Measurements from ENCODE around the gene PLEKHN1. TPM values are rescaled to one million over a fixed set of nuclear protein-coding genes. Genes with fewer than 3 reads are reported as not detected.

Gene PLEKHN1
- total and polyA plus RNA-seq, 2 of the 4 experiments (the other 2 are of a cell fraction) = 0.54 to 2.1 TPM

GRCh38 chr1:1022302-1023009, 56.2 kb downstream of the PLEKHN1 start:
- Histone ChIP-seq H2BK5ac (ENCODE audit: low read depth, low read length, poor library complexity, severe bottlenecking) (no peak overlapping the region), H3K4me1 (ENCODE audit: control insufficient read depth, insufficient read depth, low read length) (peaks cover 20% of the 10 kb centered on the region), H3K79me1 (ENCODE audit: low read depth in 1 of 2, low read length in 2 of 2) (peaks cover 22 to 50% of the 10 kb centered on the region in 2 experiments; a peak in 3 of 4 replicates), H4K5ac (ENCODE audit: low read depth, low read length) (no peak overlapping the region), H3K4me3 (ENCODE audit: insufficient read depth, low read depth, low read length) (no peak overlapping the region), H2AK9ac (replicated peaks; ENCODE audit: low read depth, low read length, poor library complexity) (peak overlapping the region; percentile 78), H2AFZ (replicated peaks; ENCODE audit: low read length, poor library complexity) (peak overlapping the region; percentile 21), H3K23ac (ENCODE audit: low read depth, low read length) (no peak overlapping the region), H3K27ac (ENCODE audit: insufficient read depth, low read length) (no peak overlapping the region; the same call in 1 of the 2 replicates), H2BK15ac (ENCODE audit: low read depth, low read length) (no peak overlapping the region), H3K9me1 (ENCODE audit: insufficient read depth, low read length) (peaks cover 2% of the 10 kb centered on the region; the same call in 1 of the 2 replicates), H3K27me3 (ENCODE audit: control insufficient read depth, insufficient read depth, low read length) (no peaks in the 10 kb centered on the region), H3K18ac (ENCODE audit: low read depth, low read length) (no peak overlapping the region), H2BK20ac (ENCODE audit: low read depth, low read length) (no peak overlapping the region), H4K8ac (ENCODE audit: low read depth in 2 of 2, low read length in 2 of 2) (no peak overlapping the region), H4K91ac (ENCODE audit: insufficient read depth, low read depth, low read length) (no peak overlapping the region), H3K4ac (ENCODE audit: low read depth, low read length) (no peak overlapping the region; the same call in 1 of the 2 replicates), H3K9me3 (ENCODE audit: control insufficient read depth, insufficient read depth, low read length) (no peaks in the 10 kb centered on the region), H4K20me1 (ENCODE audit: insufficient read depth, low read length) (peaks cover 44% of the 10 kb centered on the region), H3K4me2 (ENCODE audit: low read depth, low read length) (no peak overlapping the region), H2BK120ac (ENCODE audit: low read depth, low read length) (no peak overlapping the region), H3K9ac (ENCODE audit: low read depth, low read length) (no peak overlapping the region), H3K36me3 (ENCODE audit: control insufficient read depth, insufficient read depth, low read length) (peaks cover 27% of the 10 kb centered on the region), H2AK5ac (ENCODE audit: low read depth, low read length) (peak overlapping the region; percentile 13; the same call in 1 of the 2 replicates), H3K56ac (ENCODE audit: extremely low read depth, insufficient read depth, low read length) (no peak overlapping the region), H3K14ac (replicated peaks; ENCODE audit: low read depth, low read length) (no peak overlapping the region; the same call in 1 of the 2 replicates)
- ATAC-seq (ENCODE audit: low read depth) = no peak
- ChIA-PET CTCF (no interaction called here), POLR2A (ENCODE audit: unreplicated experiment) (interaction anchor here (0.5 kb wide), 1 partner anchor 35 kb away, joined by 5 read pairs; no protein-coding TSS in a partner anchor)
- DNase-seq = no peak
- intact Hi-C loops (cut with micrococcal nuclease) (no loop called here), dilution Hi-C loops (cut with HindIII; ENCODE audit: low sequenced_read_pairs, unreplicated experiment) (no loop called here), in situ Hi-C loops (cut with MboI; ENCODE audit: low sequenced_read_pairs) (no loop called here)
- 73% methylated on average over 3 of the region's 27 CpGs; no CpG with 5 or more reads in 1 of the 2 experiments for WGBS, 2 experiments (ENCODE audit: extremely low coverage in 2 of 2, insufficient read length in 1 of 2)
- no TSS peak for BruUV-seq (replicated peaks)
- TF ChIP-seq FOS (IDR thresholded peaks at IDR 0.05; ENCODE audit: low read depth, low read length) (no peak), BHLHE40 (IDR thresholded peaks at IDR 0.05; ENCODE audit: low read depth, low read length) (no peak), CTCF (conservative IDR thresholded peaks at IDR 0.05; ENCODE audit: low read depth, low read length) (no peak), ELK1 (IDR thresholded peaks at IDR 0.05; ENCODE audit: borderline replicate concordance, low read depth, low read length) (no peak), MAZ (IDR thresholded peaks at IDR 0.05; ENCODE audit: borderline replicate concordance, low read depth, low read length) (no peak), USF2 (IDR thresholded peaks at IDR 0.05; ENCODE audit: low read depth, low read length) (no peak), RFX5 (IDR thresholded peaks at IDR 0.05; ENCODE audit: low read depth, low read length) (no peak), RAD21 (IDR thresholded peaks at IDR 0.05; ENCODE audit: low read length) (no peak), RCOR1 (IDR thresholded peaks at IDR 0.05; ENCODE audit: insufficient replicate concordance, low read length) (no peak), SMC3 (IDR thresholded peaks at IDR 0.05; ENCODE audit: low read depth, low read length) (no peak), MXI1 (IDR thresholded peaks at IDR 0.05; ENCODE audit: borderline replicate concordance, low read depth, low read length) (no peak), CHD1 (IDR thresholded peaks at IDR 0.05; ENCODE audit: low read depth, low read length) (no peak), MAFK (IDR thresholded peaks at IDR 0.05; ENCODE audit: low read depth, low read length) (no peak), POLR2A (IDR thresholded peaks at IDR 0.05; ENCODE audit: low read depth, low read length) (no peak), CEBPB (IDR thresholded peaks at IDR 0.05; ENCODE audit: low read depth, low read length) (no peak)
